NT2/D1 (cell line): ENCODE results near the gene FCGR3A.

Experiments
- DNase-seq: peaks from one replicate; pipeline ENCODE4 v3.0.0-alpha.2; 2011; ENCODE audit warnings: low read depth, low spot score
- H3K27me3 ChIP-seq: 2 replicates; pipeline ENCODE4 v1.6.0; 2011; ENCODE audit warnings: mild to moderate bottlenecking; ENCODE audit not compliant: insufficient read length, insufficient read depth
- H3K36me3 ChIP-seq: 2 replicates; pipeline ENCODE4 v1.6.1; 2011; ENCODE audit warnings: mild to moderate bottlenecking, low read length, mixed read lengths; ENCODE audit not compliant: insufficient read depth, insufficient read length
- H3K4me1 ChIP-seq: 2 replicates; pipeline ENCODE4 v1.5.1; 2011; ENCODE audit not compliant: insufficient read depth, insufficient read length
- H3K4me3 ChIP-seq: 2 replicates; pipeline ENCODE4 v1.5.1; 2011; ENCODE audit warnings: low read depth; ENCODE audit not compliant: insufficient read length
- H3K9ac ChIP-seq: 2 replicates; pipeline ENCODE4 v1.6.0; 2011; ENCODE audit warnings: low read depth; ENCODE audit not compliant: insufficient read length
- H3K9me3 ChIP-seq: 2 replicates; pipeline ENCODE4 v1.5.1; 2011; ENCODE audit warnings: mild to moderate bottlenecking, low read length; ENCODE audit not compliant: insufficient read depth
- SUZ12 ChIP-seq: IDR thresholded peaks from 2 replicates; pipeline ENCODE4 v1.6.1; 2011; ENCODE audit not compliant: insufficient read length, insufficient read depth; ENCODE audit errors: extremely low read depth
- YY1 ChIP-seq: IDR thresholded peaks from 2 replicates; pipeline ENCODE4 v1.6.1; 2011; ENCODE audit not compliant: insufficient read length, insufficient read depth
- ZNF274 ChIP-seq: IDR thresholded peaks from 2 replicates; pipeline ENCODE4 v1.6.1; 2011; ENCODE audit warnings: mild to moderate bottlenecking, low read depth, low read length

FCGR3A gene

DNA sequence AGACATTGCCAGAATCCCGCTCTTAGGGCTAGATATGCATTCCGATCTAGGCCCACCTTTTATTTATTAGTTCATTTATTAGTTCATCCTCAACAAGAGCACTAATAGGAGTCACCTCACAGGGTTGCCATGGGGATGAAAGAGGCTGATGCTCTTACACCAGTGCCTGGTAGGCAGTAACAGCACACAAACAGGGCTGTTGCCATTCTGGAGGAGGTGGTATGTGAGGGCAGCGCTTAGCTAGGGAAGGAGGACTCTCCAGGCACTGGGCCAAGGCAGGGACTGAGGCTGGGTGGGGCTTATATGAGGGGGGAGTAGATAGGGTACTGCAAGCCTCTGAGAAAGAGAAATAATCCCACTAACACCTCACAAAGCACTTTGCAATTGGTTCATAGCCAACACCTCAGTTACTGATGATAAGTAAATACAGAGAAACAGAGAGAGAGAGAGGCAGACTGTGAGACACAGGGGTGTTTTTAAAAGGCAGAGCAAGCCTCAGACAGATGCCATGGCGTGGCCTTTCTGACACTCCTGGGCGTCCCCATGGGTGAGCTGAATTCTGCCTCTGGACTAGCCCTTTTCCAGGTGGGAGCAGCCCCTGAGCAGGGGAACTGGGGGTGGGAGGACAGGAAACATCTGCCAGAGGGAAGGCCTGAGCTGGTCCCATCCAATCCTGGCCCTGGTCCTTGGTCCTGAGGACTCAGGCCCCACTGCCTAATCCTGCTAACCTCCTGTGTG lies 38.4 kb downstream of the FCGR3A start:
- H3K9me3 ChIP-seq, result no peaks in the 10 kb centered on the region
- H3K4me3 ChIP-seq, result no peak overlapping the region
- H3K9ac ChIP-seq, result no peak overlapping the region
- H3K4me1 ChIP-seq, result peaks cover 10% of the 10 kb centered on the region
- no peak for TF ChIP-seq ZNF274
- no peak for TF ChIP-seq YY1
- TF ChIP-seq SUZ12, result no peak
- no peak for DNase-seq
- no peaks in the 10 kb centered on the region for H3K27me3 ChIP-seq
- no peaks in the 10 kb centered on the region for H3K36me3 ChIP-seq

DNA sequence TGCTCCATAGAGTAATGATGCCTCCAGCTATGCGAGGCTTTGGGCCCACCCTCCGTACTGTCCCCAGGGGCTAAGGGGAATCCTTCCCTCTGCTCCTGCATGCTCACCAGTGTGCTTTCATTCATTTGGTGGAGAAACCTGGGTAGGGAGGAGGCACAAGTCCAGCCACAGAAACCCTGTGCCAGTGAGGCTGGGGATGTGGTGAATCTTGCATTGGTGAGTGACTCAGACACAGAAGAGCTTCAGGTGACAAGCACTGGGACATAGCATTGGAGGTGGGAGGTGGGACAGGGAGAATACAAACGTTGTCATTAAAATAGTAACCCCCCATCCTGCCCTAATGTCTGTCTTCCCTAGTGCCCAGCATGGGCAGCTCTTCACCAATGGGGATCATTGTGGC lies 39.1 kb downstream of the FCGR3A start:
- Histone ChIP-seq H3K4me3 (no peak overlapping the region), H3K4me1 (peaks cover 10% of the 10 kb centered on the region), H3K27me3 (no peaks in the 10 kb centered on the region), H3K36me3 (no peaks in the 10 kb centered on the region), H3K9me3 (no peaks in the 10 kb centered on the region), H3K9ac (no peak overlapping the region)
- TF ChIP-seq SUZ12 (no peak), YY1 (no peak), ZNF274 (no peak)
- no peak for DNase-seq

DNA sequence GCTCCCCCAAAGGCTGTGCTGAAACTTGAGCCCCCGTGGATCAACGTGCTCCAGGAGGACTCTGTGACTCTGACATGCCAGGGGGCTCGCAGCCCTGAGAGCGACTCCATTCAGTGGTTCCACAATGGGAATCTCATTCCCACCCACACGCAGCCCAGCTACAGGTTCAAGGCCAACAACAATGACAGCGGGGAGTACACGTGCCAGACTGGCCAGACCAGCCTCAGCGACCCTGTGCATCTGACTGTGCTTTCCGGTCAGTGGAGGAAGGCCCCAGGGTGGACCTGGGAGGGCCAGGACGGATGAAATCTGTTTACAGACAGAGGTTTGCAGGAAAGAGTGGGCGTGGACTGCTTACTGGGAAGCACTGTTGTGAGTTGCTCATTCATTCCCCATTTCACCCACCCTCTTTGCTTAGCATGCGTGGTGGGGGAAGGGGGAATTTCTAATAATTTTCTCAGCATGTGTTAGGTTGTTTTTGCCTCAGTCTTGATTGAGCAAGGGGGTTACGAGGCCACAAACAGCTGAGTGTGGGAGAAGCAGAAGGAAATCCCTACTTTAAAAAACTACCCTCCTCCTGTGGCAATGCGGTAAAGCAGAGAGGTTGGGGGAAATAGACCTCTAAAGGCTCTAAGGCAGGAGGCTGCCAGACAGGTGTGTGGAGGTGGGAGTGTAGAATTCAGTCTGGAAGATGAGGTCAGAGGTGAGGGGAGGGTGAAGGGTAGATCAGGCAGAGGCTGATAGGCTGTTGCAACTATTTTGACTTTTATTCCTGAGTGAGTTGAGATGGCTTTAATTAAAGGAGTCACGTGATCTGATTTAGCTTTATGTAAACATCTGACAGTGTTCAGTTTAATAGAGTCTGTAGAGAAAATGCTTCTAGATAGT lies 43.0 kb downstream of the FCGR3A start:
- Histone ChIP-seq H3K9me3 (no peaks in the 10 kb centered on the region), H3K4me1 (peaks cover 10% of the 10 kb centered on the region), H3K36me3 (no peaks in the 10 kb centered on the region), H3K4me3 (no peak overlapping the region), H3K27me3 (no peaks in the 10 kb centered on the region), H3K9ac (no peak overlapping the region)
- no peak for TF ChIP-seq ZNF274
- TF ChIP-seq YY1, result no peak
- TF ChIP-seq SUZ12, result no peak
- no peak for DNase-seq

- no peak overlapping the region for H3K9ac ChIP-seq
- H3K4me3 ChIP-seq, result no peak overlapping the region
- H3K9me3 ChIP-seq, result no peaks in the 10 kb centered on the region
- no peak for DNase-seq
- no peaks in the 10 kb centered on the region for H3K36me3 ChIP-seq
- TF ChIP-seq ZNF274 (no peak), YY1 (no peak), SUZ12 (no peak)
- H3K27me3 ChIP-seq, result no peaks in the 10 kb centered on the region
- peaks cover 8% of the 10 kb centered on the region for H3K4me1 ChIP-seq
Observed at GRCh38 chr1:161505686-161506085, 43.9 kb downstream of the FCGR3A start.

- Histone ChIP-seq H3K9ac (no peak overlapping the region), H3K4me3 (no peak overlapping the region), H3K27me3 (no peaks in the 10 kb centered on the region), H3K4me1 (peaks cover 8% of the 10 kb centered on the region), H3K9me3 (no peaks in the 10 kb centered on the region), H3K36me3 (no peaks in the 10 kb centered on the region)
- TF ChIP-seq YY1 (no peak), ZNF274 (no peak), SUZ12 (no peak)
- DNase-seq, result no peak
Observed at GRCh38 chr1:161503394-161503748, 46.2 kb downstream of the FCGR3A start.

GRCh38 chr1:161502641-161503393 lies 46.8 kb downstream of the FCGR3A start:
- TF ChIP-seq YY1 (no peak), ZNF274 (no peak), SUZ12 (no peak)
- DNase-seq, result no peak
- H3K9ac ChIP-seq, result no peak overlapping the region
- H3K36me3 ChIP-seq, result no peaks in the 10 kb centered on the region
- H3K27me3 ChIP-seq, result no peaks in the 10 kb centered on the region
- H3K4me3 ChIP-seq, result no peak overlapping the region
- no peaks in the 10 kb centered on the region for H3K9me3 ChIP-seq
- peaks cover 8% of the 10 kb centered on the region for H3K4me1 ChIP-seq

DNA sequence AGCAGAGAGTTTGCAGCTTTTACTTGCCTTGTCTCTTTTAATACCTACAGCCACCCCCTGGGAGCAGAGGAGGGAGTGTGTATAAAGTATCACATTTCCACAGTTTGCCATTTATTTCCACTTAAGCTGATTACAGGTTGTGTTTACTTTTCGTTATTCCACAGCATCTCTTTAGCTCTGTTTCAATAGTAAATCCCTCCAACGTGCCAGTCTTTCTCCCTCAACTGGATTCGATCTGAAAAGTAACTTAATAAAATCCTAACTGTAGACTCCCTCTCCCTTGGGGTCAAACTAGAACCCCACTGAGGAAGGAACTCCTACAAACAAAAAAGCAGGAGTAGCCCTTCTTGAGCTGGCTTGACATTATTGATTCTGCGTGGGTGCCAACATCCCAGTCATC lies 47.4 kb downstream of the FCGR3A start:
- Histone ChIP-seq H3K36me3 (no peaks in the 10 kb centered on the region), H3K4me3 (no peak overlapping the region), H3K27me3 (no peaks in the 10 kb centered on the region), H3K4me1 (peaks cover 8% of the 10 kb centered on the region), H3K9me3 (no peaks in the 10 kb centered on the region), H3K9ac (no peak overlapping the region)
- TF ChIP-seq SUZ12 (no peak), ZNF274 (no peak), YY1 (no peak)
- no peak for DNase-seq
